MM.1S (cell line): ENCODE results near the gene SRGAP2B.
"Not testable (repeated sequence)": the region's sequence is repeated elsewhere in the genome, so short reads cannot be mapped to it uniquely, and the experiment has no call there.

Experiments used
- CTCF ChIP-seq: fragments of 300-600 bp; sonication (generic); IDR thresholded peaks from 2 replicates; pipeline ENCODE4 v1.5.1; 2016; ENCODE audit warnings: antibody characterized with exemption, low read length, mixed read lengths
- EZH2 ChIP-seq: fragments of 300-600 bp; sonication (generic); optimal IDR thresholded peaks from 2 replicates; pipeline ENCODE3; 2017; ENCODE audit warnings: low read depth, mild to moderate bottlenecking, antibody characterized with exemption, low read length, mixed read lengths
- EZH2phosphoT487 ChIP-seq: fragments of 300-600 bp; sonication (generic); IDR thresholded peaks from 2 replicates; pipeline ENCODE4 v1.6.1; 2018; ENCODE audit warnings: antibody characterized with exemption, low read length

DNA sequence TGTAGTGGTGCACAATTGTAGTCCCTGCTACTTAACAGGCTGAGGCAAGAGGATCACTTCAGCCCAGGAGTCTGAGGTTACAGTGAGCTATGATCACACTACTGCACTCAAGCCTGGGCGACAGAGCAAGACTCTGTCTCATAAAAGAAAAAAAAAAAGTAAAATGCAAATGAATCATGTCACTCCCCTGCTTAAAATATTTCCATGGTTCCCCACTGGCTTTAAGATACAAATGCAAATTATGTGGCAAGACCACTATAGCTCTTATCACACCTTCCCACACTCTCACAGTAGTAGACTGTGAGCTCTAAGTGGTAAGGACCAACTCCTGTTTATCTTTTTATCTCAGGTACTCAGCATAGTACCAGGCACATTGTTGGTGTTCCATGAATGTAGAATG, 53.6 kb downstream of the SRGAP2B start:
- TF ChIP-seq CTCF, EZH2, EZH2phosphoT487: not testable (repeated sequence)
